H9 (cell line): ENCODE results near the gene CUBN. TPM values are rescaled to one million over a fixed set of nuclear protein-coding genes. Genes with fewer than 3 reads are reported as not detected.

Experiments used
- DNase-seq: peaks from one replicate; pipeline ENCODE4 v3.0.0-alpha.2; 2017
- H2AFZ ChIP-seq: one replicate; pipeline ENCODE4 v1.6.1; 2013; ENCODE audit warnings: mild to moderate bottlenecking, low read length, control low read depth, moderate library complexity
- H2AK5ac ChIP-seq: 2 replicates; pipeline ENCODE4 v1.6.1; 2013; ENCODE audit warnings: low read length, control low read depth, mixed read lengths; ENCODE audit not compliant: insufficient read length
- H2BK120ac ChIP-seq: one replicate; pipeline ENCODE4 v1.6.1; 2013; ENCODE audit warnings: low read depth, mild to moderate bottlenecking, low read length, control low read depth, inconsistent platforms; ENCODE audit not compliant: poor library complexity, severe bottlenecking
- H2BK12ac ChIP-seq: 2 replicates; pipeline ENCODE4 v1.6.1; 2013; ENCODE audit warnings: low read length, control low read depth, mixed read lengths, low read depth; ENCODE audit not compliant: insufficient read length
- H2BK15ac ChIP-seq: 2 replicates; pipeline ENCODE4 v1.6.1; 2013; ENCODE audit warnings: low read depth, low read length, control low read depth
- H2BK20ac ChIP-seq: one replicate; pipeline ENCODE4 v1.6.1; 2013; ENCODE audit warnings: low read depth, mild to moderate bottlenecking, low read length, control low read depth, inconsistent platforms; ENCODE audit not compliant: poor library complexity, severe bottlenecking
- H2BK5ac ChIP-seq: 2 replicates; pipeline ENCODE4 v1.6.1; 2013; ENCODE audit warnings: low read length, control low read depth, mixed read lengths; ENCODE audit not compliant: insufficient read length
- H3K14ac ChIP-seq: 2 replicates; pipeline ENCODE4 v1.6.1; 2013; ENCODE audit warnings: low read length, control low read depth; ENCODE audit not compliant: insufficient read depth
- H3K18ac ChIP-seq: 2 replicates; pipeline ENCODE4 v1.6.1; 2013; ENCODE audit warnings: low read depth, mild to moderate bottlenecking, mixed read lengths, low read length, control low read depth; ENCODE audit not compliant: insufficient read length
- H3K23ac ChIP-seq: 2 replicates; pipeline ENCODE4 v1.6.1; 2013; ENCODE audit warnings: low read length, control low read depth, mixed read lengths, low read depth; ENCODE audit not compliant: insufficient read length
- H3K23me2 ChIP-seq: 2 replicates; pipeline ENCODE4 v1.6.1; 2013; ENCODE audit warnings: low read depth, mild to moderate bottlenecking, mixed read lengths, low read length, control low read depth; ENCODE audit not compliant: insufficient read length, poor library complexity, severe bottlenecking
- H3K27ac ChIP-seq: 2 replicates; pipeline ENCODE4 v1.5.1; 2013; ENCODE audit warnings: low read length, control low read depth, mixed read lengths, low read depth; ENCODE audit not compliant: insufficient read length
- H3K27me3 ChIP-seq: 2 replicates; pipeline ENCODE4 v1.6.1; 2013; ENCODE audit warnings: low read length, control low read depth, inconsistent platforms; ENCODE audit not compliant: insufficient read depth
- H3K4ac ChIP-seq: 2 replicates; pipeline ENCODE4 v1.6.1; 2013; ENCODE audit warnings: low read depth, mild to moderate bottlenecking, control low read depth, inconsistent platforms, low read length, moderate library complexity
- H3K4me1 ChIP-seq: 2 replicates; pipeline ENCODE4 v1.6.1; 2013; ENCODE audit warnings: low read length, control low read depth, inconsistent platforms; ENCODE audit not compliant: insufficient read depth
- H3K4me2 ChIP-seq: 2 replicates; pipeline ENCODE4 v1.6.1; 2013; ENCODE audit warnings: low read length, control low read depth, mixed read lengths; ENCODE audit not compliant: insufficient read length, insufficient read depth
- H3K56ac ChIP-seq: 2 replicates; pipeline ENCODE4 v1.6.1; 2013; ENCODE audit warnings: low read depth, mild to moderate bottlenecking, mixed read lengths, low read length, control low read depth; ENCODE audit not compliant: insufficient read length
- H3K79me1 ChIP-seq: 2 replicates; pipeline ENCODE4 v1.6.1; 2013; ENCODE audit warnings: low read depth, mild to moderate bottlenecking, moderate library complexity, low read length, control low read depth, inconsistent platforms; ENCODE audit not compliant: insufficient read depth, poor library complexity, severe bottlenecking
- H3K79me2 ChIP-seq: 2 replicates; pipeline ENCODE4 v1.6.1; 2013; ENCODE audit warnings: low read length, control low read depth, inconsistent platforms; ENCODE audit not compliant: insufficient read depth
- H3K9ac ChIP-seq: 2 replicates; pipeline ENCODE4 v1.6.1; 2013; ENCODE audit warnings: low read length, control low read depth, mixed read lengths; ENCODE audit not compliant: insufficient read length; ENCODE audit errors: extremely low read depth
- H3K9me3 ChIP-seq: one replicate; pipeline ENCODE4 v1.6.1; 2013; ENCODE audit warnings: low read depth, low read length, inconsistent platforms; ENCODE audit not compliant: control insufficient read depth
- H3T11ph ChIP-seq: one replicate; pipeline ENCODE4 v1.6.1; 2013; ENCODE audit warnings: mild to moderate bottlenecking, low read length, control low read depth, inconsistent platforms
- H4K20me1 ChIP-seq: one replicate; pipeline ENCODE4 v1.6.1; 2013; ENCODE audit not compliant: control insufficient read depth, insufficient read length, insufficient read depth
- H4K5ac ChIP-seq: 2 replicates; pipeline ENCODE4 v1.6.1; 2013; ENCODE audit warnings: low read depth, mild to moderate bottlenecking, mixed read lengths, low read length, control low read depth; ENCODE audit not compliant: insufficient read length
- H4K8ac ChIP-seq: replicated peaks from 2 replicates; pipeline ENCODE4 v1.6.1; 2013; ENCODE audit warnings: low read length, control low read depth, mixed read lengths, low read depth; ENCODE audit not compliant: insufficient read length
- H4K91ac ChIP-seq: 2 replicates; pipeline ENCODE4 v1.6.1; 2013; ENCODE audit warnings: low read depth, mild to moderate bottlenecking, moderate library complexity, mixed read lengths, low read length, control low read depth; ENCODE audit not compliant: insufficient read length
- H3K27ac Mint-ChIP-seq, 3 experiments: 2 replicates in 2 of 3; 3 replicates in 1 of 3; pipeline ENCODE4 v1.8.0; 2020 to 2021; ENCODE audit warnings: mixed read lengths in 3 of 3, mild to moderate bottlenecking in 1 of 3, moderate library complexity in 1 of 3
- H3K27me3 Mint-ChIP-seq: 2 replicates; pipeline ENCODE4 v1.8.0; 2021; ENCODE audit warnings: low read depth, mild to moderate bottlenecking, moderate library complexity, mixed read lengths
- H3K36me3 Mint-ChIP-seq, 3 experiments: 2 replicates in 2 of 3; 3 replicates in 1 of 3; pipeline ENCODE4 v1.8.0; 2020 to 2021; ENCODE audit warnings: low read depth in 3 of 3, mixed read lengths in 3 of 3; ENCODE audit not compliant: insufficient read depth in 1 of 3
- H3K4me1 Mint-ChIP-seq, 2 experiments: 2 replicates each; pipeline ENCODE4 v1.8.0; 2020; ENCODE audit warnings: mixed read lengths in 2 of 2
- H3K4me3 Mint-ChIP-seq, 2 experiments: 2 replicates in 1 of 2; 3 replicates in 1 of 2; pipeline ENCODE4 v1.8.0; 2020 to 2021; ENCODE audit warnings: mild to moderate bottlenecking in 2 of 2, mixed read lengths in 2 of 2, moderate library complexity in 1 of 2
- H3K9me3 Mint-ChIP-seq, 2 experiments: 2 replicates in 1 of 2; 3 replicates in 1 of 2; pipeline ENCODE4 v1.8.0; 2020; ENCODE audit warnings: mild to moderate bottlenecking in 2 of 2, mixed read lengths in 2 of 2, moderate library complexity in 1 of 2
- CTCF ChIP-seq: fragments of 200-600 bp; sonication (generic); conservative IDR thresholded peaks from 3 replicates; pipeline ENCODE4 v1.8.0; 2021; ENCODE audit warnings: antibody characterized with exemption, mild to moderate bottlenecking
- WGBS: extraction: QIAGEN DNeasy Blood & Tissue Kit; methylation state at CpG from one replicate; pipeline ENCODE4 v1.1.7; 2013; ENCODE audit warnings: missing lambda C conversion rate, low lambda C conversion rate, mixed read lengths; ENCODE audit not compliant: insufficient read length; ENCODE audit errors: extremely low coverage; 5-methylcytosine and 5-hydroxymethylcytosine counted together
- total RNA-seq: library from RNA; stranded (reverse); gene quantifications from 2 replicates; pipeline ENCODE4 v1.2.1, GENCODE V29; 2021

Gene CUBN
- total RNA-seq, 1 experiment from 2014 or later, result 0.26 TPM

GRCh38 chr10:16991011-16991410, 138.6 kb downstream of the CUBN start:
- TF ChIP-seq CTCF, result no peak
- no peak overlapping the region for H3K18ac ChIP-seq
- H2BK12ac ChIP-seq, result no peak overlapping the region
- Mint-ChIP-seq H3K4me3 (no peak overlapping the region), H3K9me3 (0 out of 5 replicates have a peak, but pooled peaks cover 0 to 1% of the 10 kb centered on the region in 2 experiments), H3K36me3 (no peaks in the 10 kb centered on the region), H3K27me3 (no peaks in the 10 kb centered on the region), H3K4me1 (peaks cover 18 to 19% of the 10 kb centered on the region in 2 experiments), H3K27ac (no peak overlapping the region)
- H2BK5ac ChIP-seq, result no peak overlapping the region
- no peak for DNase-seq
- H3K23me2 ChIP-seq, result no peaks in the 10 kb centered on the region
- H2AK5ac ChIP-seq, result no peak overlapping the region
- H3K27me3 ChIP-seq, result no peaks in the 10 kb centered on the region
- no peak overlapping the region for H2BK120ac ChIP-seq
- no peak overlapping the region for H4K5ac ChIP-seq
- H4K91ac ChIP-seq, result no peak overlapping the region
- no peak overlapping the region for H4K8ac ChIP-seq
- no peak overlapping the region for H3K27ac ChIP-seq
- H4K20me1 ChIP-seq, result no peaks in the 10 kb centered on the region
- no peak overlapping the region for H3K9ac ChIP-seq
- no peaks in the 10 kb centered on the region for H3K4me1 ChIP-seq
- H3K14ac ChIP-seq, result no peak overlapping the region
- H3K4ac ChIP-seq, result no peak overlapping the region
- no peaks in the 10 kb centered on the region for H3K79me1 ChIP-seq
- WGBS, result no CpG with 5 or more reads among the region's 2 CpGs
- no peak overlapping the region for H2BK20ac ChIP-seq
- H3T11ph ChIP-seq, result no peak overlapping the region
- no peaks in the 10 kb centered on the region for H3K79me2 ChIP-seq
- H3K56ac ChIP-seq, result no peak overlapping the region
- no peak overlapping the region for H2AFZ ChIP-seq
- H3K9me3 ChIP-seq, result no peaks in the 10 kb centered on the region
- H2BK15ac ChIP-seq, result no peak overlapping the region
- no peak overlapping the region for H3K4me2 ChIP-seq
- no peak overlapping the region for H3K23ac ChIP-seq
